Neural crest cell (in vitro differentiated cells): ENCODE data around the gene IFNA5. TPM values are rescaled to one million over a fixed set of nuclear protein-coding genes. Genes with fewer than 3 reads are reported as not detected.
A peak's percentile ranks its signal among the peaks of the same experiment; 100 is the strongest.

Experiments
- DNase-seq: peaks from one replicate; pipeline ENCODE4 v3.0.0; 2021; ENCODE audit warnings: low read depth, mixed read lengths, low spot score
- H3K27ac Mint-ChIP-seq: one replicate; pipeline ENCODE4 v1.8.0; 2021; ENCODE audit warnings: mild to moderate bottlenecking, mixed read lengths; ENCODE audit not compliant: unreplicated experiment
- H3K27me3 Mint-ChIP-seq: 2 replicates; pipeline ENCODE4 v1.8.0; 2021; ENCODE audit warnings: low read depth, mild to moderate bottlenecking, mixed read lengths
- H3K36me3 Mint-ChIP-seq: 2 replicates; pipeline ENCODE4 v1.8.0; 2021; ENCODE audit warnings: low read depth, mild to moderate bottlenecking, mixed read lengths
- H3K4me1 Mint-ChIP-seq: 2 replicates; pipeline ENCODE4 v1.8.0; 2021; ENCODE audit warnings: mixed read lengths
- H3K4me3 Mint-ChIP-seq: one replicate; pipeline ENCODE4 v1.8.0; 2021; ENCODE audit warnings: mild to moderate bottlenecking, mixed read lengths
- H3K9me3 Mint-ChIP-seq: 2 replicates; pipeline ENCODE4 v1.8.0; 2021; ENCODE audit warnings: mixed read lengths
- total RNA-seq: library from RNA; stranded (reverse); gene quantifications from 2 replicates; pipeline ENCODE4 v1.2.1, GENCODE V29; 2021
- TF ChIP-seq, protein P1 (sequence below): fragments of 200-600 bp; sonication (generic); conservative IDR thresholded peaks from 2 replicates; pipeline ENCODE4 v1.5.0; 2021; ENCODE audit warnings: antibody characterized with exemption, mild to moderate bottlenecking

The IFNA5 gene
- total RNA-seq, 1 donor from 2014 or later = not detected

DNA sequence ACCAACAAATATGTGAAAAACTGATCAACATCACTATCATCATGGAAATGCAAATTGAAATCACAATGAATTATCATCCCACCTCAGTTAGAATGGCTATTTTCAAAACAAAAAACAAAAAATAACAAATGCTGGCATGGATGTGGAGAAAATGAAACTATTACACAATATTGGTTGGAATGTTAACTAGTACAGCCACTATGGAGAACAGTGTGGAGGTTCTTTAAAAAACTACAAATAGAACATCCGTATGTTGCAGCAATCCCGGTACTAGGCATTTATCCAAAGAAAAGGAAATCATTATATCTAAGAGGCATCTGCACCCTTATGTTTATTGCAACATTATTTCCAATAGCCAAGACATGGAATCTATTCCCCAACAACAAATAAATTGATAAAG, 9.0 kb upstream of the IFNA5 start:
- H3K9me3 Mint-ChIP-seq = no peaks in the 10 kb centered on the region
- TF ChIP-seq, protein P1, sequence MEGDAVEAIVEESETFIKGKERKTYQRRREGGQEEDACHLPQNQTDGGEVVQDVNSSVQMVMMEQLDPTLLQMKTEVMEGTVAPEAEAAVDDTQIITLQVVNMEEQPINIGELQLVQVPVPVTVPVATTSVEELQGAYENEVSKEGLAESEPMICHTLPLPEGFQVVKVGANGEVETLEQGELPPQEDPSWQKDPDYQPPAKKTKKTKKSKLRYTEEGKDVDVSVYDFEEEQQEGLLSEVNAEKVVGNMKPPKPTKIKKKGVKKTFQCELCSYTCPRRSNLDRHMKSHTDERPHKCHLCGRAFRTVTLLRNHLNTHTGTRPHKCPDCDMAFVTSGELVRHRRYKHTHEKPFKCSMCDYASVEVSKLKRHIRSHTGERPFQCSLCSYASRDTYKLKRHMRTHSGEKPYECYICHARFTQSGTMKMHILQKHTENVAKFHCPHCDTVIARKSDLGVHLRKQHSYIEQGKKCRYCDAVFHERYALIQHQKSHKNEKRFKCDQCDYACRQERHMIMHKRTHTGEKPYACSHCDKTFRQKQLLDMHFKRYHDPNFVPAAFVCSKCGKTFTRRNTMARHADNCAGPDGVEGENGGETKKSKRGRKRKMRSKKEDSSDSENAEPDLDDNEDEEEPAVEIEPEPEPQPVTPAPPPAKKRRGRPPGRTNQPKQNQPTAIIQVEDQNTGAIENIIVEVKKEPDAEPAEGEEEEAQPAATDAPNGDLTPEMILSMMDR = no peak
- no peak for DNase-seq
- H3K4me3 Mint-ChIP-seq = no peak overlapping the region
- no peaks in the 10 kb centered on the region for H3K27me3 Mint-ChIP-seq
- peaks cover 24% of the 10 kb centered on the region for H3K4me1 Mint-ChIP-seq
- no peak overlapping the region for H3K27ac Mint-ChIP-seq
- peaks cover 2% of the 10 kb centered on the region for H3K36me3 Mint-ChIP-seq

DNA sequence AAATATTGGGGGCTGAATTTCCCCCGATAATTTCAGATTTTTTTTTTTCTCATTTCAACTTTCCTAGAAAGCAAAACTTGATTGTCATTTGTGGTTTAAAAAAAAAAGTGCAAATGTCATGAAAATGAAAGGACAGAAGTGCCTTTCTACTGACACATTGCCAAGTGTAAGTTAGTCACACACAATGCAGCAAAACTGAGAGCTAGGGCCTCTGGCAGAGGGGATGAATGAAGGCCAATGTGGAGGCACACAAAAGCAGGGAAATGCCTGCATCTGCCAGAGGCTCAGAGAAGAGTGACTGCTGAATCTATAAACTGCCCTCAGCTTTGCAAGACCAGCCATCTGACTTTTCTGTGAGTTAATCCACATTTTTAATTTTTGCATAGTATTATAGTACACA, 6.8 kb upstream of the IFNA5 start:
- Mint-ChIP-seq H3K4me3 (peak overlapping the region; percentile 28), H3K36me3 (peaks cover 2% of the 10 kb centered on the region), H3K27ac (peak overlapping the region; percentile 93), H3K27me3 (no peaks in the 10 kb centered on the region), H3K9me3 (no peaks in the 10 kb centered on the region), H3K4me1 (peaks cover 18% of the 10 kb centered on the region)
- no peak for DNase-seq
- TF ChIP-seq, protein P1 = no peak

DNA sequence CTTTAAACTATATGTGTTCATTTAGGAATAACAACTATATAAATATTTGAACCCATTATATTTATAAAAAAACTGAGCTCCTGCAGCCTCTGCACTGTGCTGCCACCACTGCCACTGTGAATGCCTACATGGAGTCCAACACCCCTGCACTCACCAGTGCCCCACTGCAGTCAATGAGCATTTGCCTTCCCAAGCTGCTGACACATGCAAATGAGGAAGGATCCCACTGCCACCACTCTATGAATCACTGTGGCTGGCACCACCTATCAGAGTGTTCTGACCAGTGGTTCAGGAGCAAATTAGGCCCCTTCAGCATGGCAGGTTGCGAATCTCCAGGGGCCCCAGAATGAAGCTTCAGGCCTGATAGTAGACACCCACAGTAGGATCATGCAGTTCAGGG, 9.1 kb downstream of the IFNA5 start:
- Mint-ChIP-seq H3K4me3 (no peak overlapping the region), H3K27me3 (peaks cover 47% of the 10 kb centered on the region), H3K27ac (no peak overlapping the region), H3K9me3 (no peaks in the 10 kb centered on the region), H3K4me1 (no peaks in the 10 kb centered on the region), H3K36me3 (no peaks in the 10 kb centered on the region)
- TF ChIP-seq, protein P1 = no peak
- no peak for DNase-seq

DNA sequence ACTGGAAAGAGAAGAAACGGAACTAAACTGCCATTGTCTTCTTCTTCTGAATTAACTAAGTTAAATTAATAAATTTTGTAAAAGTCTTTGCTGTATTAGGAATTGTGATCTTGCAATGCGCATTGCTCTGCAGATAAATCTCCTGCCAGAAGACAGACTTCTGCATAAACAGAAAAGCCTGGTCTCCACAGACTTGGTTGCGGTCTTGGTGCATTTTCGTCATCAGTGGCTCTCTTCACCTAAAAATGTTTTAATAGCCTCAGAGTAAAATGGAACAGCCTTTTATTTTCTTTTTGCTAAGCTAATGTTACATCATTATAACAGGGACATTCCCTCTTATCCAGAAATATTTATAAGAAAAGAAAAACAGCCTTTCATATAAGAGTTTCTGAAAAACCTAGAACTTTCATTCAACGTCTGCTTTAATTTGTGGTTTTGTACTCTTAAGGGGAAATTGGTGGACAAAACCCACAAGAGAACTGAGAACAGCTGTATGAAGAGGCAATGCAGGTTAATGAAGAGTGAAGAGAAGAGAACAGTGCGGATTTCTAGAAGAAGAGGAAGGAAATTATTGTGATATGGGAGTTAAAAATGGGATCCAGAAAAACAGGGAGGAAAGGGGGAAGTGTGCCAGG, 10.1 kb downstream of the IFNA5 start:
- Mint-ChIP-seq H3K9me3 (no peaks in the 10 kb centered on the region), H3K27ac (no peak overlapping the region), H3K27me3 (peaks cover 52% of the 10 kb centered on the region), H3K4me1 (no peaks in the 10 kb centered on the region), H3K36me3 (no peaks in the 10 kb centered on the region), H3K4me3 (no peak overlapping the region)
- TF ChIP-seq, protein P1 = no peak
- no peak for DNase-seq

DNA sequence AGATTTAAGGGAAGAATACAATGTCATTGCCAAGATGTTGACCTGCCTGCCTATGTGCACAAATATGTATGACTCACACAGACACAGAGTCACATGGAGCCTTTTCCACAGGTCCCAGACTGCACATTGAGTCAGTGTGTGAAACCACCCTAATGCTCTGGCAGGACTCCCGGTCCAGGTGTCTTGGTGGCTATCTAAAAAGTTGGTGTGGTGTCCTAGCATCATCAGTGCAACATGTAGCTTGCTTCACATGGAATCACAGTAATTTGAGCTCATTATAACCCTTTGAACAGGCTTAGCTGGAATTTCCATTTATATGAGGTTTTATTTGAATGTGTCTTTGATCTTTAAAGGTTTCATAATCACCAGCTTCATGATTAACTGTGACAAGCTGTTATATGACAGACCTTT, 10.7 kb downstream of the IFNA5 start:
- H3K4me3 Mint-ChIP-seq = no peak overlapping the region
- TF ChIP-seq, protein P1 = no peak
- no peaks in the 10 kb centered on the region for H3K9me3 Mint-ChIP-seq
- H3K27ac Mint-ChIP-seq = no peak overlapping the region
- peaks cover 49% of the 10 kb centered on the region for H3K27me3 Mint-ChIP-seq
- no peaks in the 10 kb centered on the region for H3K4me1 Mint-ChIP-seq
- no peak for DNase-seq
- no peaks in the 10 kb centered on the region for H3K36me3 Mint-ChIP-seq
